DND-41 (cell line): ENCODE data around the gene NBL1.

ENCODE experiments used
- ATAC-seq: fragments of 200-7000 bp; cut with Tn5 transposase; 3 replicates; pipeline ENCODE4 v1.9.1; 2021; ENCODE audit warnings: low read depth; ENCODE audit not compliant: insufficient read depth
- DNase-seq: peaks from one replicate; pipeline ENCODE4 v3.0.0-alpha.2; 2020
- H2AFZ ChIP-seq: 2 replicates; pipeline ENCODE4 v1.6.0; 2012; ENCODE audit warnings: low read depth, low read length
- H3K27ac ChIP-seq: 2 replicates; pipeline ENCODE4 v1.5.1; 2012; ENCODE audit warnings: low read length, inconsistent platforms
- H3K27me3 ChIP-seq: fragments of 200-600 bp; sonication (generic); 2 replicates; pipeline ENCODE4 v1.6.0; 2012; ENCODE audit warnings: low read length, mild to moderate bottlenecking, inconsistent platforms; ENCODE audit not compliant: insufficient read depth, poor library complexity
- H3K36me3 ChIP-seq: 2 replicates; pipeline ENCODE4 v1.5.1; 2012; ENCODE audit warnings: low read length, inconsistent platforms; ENCODE audit not compliant: insufficient read depth
- H3K4me1 ChIP-seq: 2 replicates; pipeline ENCODE4 v1.5.1; 2012; ENCODE audit warnings: mild to moderate bottlenecking, low read length; ENCODE audit not compliant: insufficient read depth
- H3K4me2 ChIP-seq: 2 replicates; pipeline ENCODE4 v1.6.0; 2012; ENCODE audit warnings: mild to moderate bottlenecking, moderate library complexity, low read length, inconsistent platforms; ENCODE audit not compliant: insufficient read depth
- H3K4me3 ChIP-seq, 2 experiments: fragments of 200-600 bp in 1 of 2; shearing (Covaris generic) in 1 of 2; 2 replicates each; pipeline ENCODE4 v1.5.1; 2012 to 2016; ENCODE audit warnings: inconsistent platforms in 2 of 2, low read length in 2 of 2, mild to moderate bottlenecking in 2 of 2, low read depth in 1 of 2, moderate library complexity in 1 of 2
- H3K79me2 ChIP-seq: 2 replicates; pipeline ENCODE4 v1.6.0; 2012; ENCODE audit warnings: low read length, inconsistent platforms; ENCODE audit not compliant: insufficient read depth
- H3K9ac ChIP-seq: 2 replicates; pipeline ENCODE4 v1.6.0; 2012; ENCODE audit warnings: low read depth, mild to moderate bottlenecking, inconsistent platforms, low read length, moderate library complexity
- H3K9me3 ChIP-seq: 2 replicates; pipeline ENCODE4 v1.5.1; 2012; ENCODE audit warnings: low read length, moderate library complexity, mild to moderate bottlenecking, inconsistent platforms; ENCODE audit not compliant: insufficient read depth, severe bottlenecking
- H4K20me1 ChIP-seq: 2 replicates; pipeline ENCODE4 v1.6.0; 2012; ENCODE audit warnings: low read length; ENCODE audit not compliant: insufficient read depth
- EZH2 ChIP-seq: IDR thresholded peaks from 3 replicates; pipeline ENCODE4 v1.6.1; 2012; ENCODE audit warnings: borderline replicate concordance, low read depth, mild to moderate bottlenecking, moderate library complexity, low read length, inconsistent platforms; ENCODE audit not compliant: severe bottlenecking
- TF ChIP-seq, protein P1 (sequence below): IDR thresholded peaks from 2 replicates; pipeline ENCODE4 v1.5.1; 2012; ENCODE audit warnings: borderline replicate concordance, low read length, moderate library complexity, mild to moderate bottlenecking; ENCODE audit not compliant: poor library complexity, severe bottlenecking; ENCODE audit errors: extremely low read depth

Gene NBL1

GRCh38 chr1:19621274-19621950 lies 22.7 kb upstream of the NBL1 start:
- no peak for ATAC-seq
- H3K9me3 ChIP-seq = no peaks in the 10 kb centered on the region
- no peaks in the 10 kb centered on the region for H3K4me1 ChIP-seq
- H3K9ac ChIP-seq = no peak overlapping the region
- no peak overlapping the region for H3K4me3 ChIP-seq
- H3K27me3 ChIP-seq = no peaks in the 10 kb centered on the region
- no peak for TF ChIP-seq EZH2
- TF ChIP-seq, protein P1, sequence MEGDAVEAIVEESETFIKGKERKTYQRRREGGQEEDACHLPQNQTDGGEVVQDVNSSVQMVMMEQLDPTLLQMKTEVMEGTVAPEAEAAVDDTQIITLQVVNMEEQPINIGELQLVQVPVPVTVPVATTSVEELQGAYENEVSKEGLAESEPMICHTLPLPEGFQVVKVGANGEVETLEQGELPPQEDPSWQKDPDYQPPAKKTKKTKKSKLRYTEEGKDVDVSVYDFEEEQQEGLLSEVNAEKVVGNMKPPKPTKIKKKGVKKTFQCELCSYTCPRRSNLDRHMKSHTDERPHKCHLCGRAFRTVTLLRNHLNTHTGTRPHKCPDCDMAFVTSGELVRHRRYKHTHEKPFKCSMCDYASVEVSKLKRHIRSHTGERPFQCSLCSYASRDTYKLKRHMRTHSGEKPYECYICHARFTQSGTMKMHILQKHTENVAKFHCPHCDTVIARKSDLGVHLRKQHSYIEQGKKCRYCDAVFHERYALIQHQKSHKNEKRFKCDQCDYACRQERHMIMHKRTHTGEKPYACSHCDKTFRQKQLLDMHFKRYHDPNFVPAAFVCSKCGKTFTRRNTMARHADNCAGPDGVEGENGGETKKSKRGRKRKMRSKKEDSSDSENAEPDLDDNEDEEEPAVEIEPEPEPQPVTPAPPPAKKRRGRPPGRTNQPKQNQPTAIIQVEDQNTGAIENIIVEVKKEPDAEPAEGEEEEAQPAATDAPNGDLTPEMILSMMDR = no peak
- H4K20me1 ChIP-seq = peaks cover 25% of the 10 kb centered on the region; the same call in 1 of the 2 replicates
- peaks cover 35% of the 10 kb centered on the region for H3K36me3 ChIP-seq
- H3K27ac ChIP-seq = no peak overlapping the region
- no peak for DNase-seq
- peaks cover 47% of the 10 kb centered on the region for H3K79me2 ChIP-seq
- no peak overlapping the region for H2AFZ ChIP-seq
- H3K4me2 ChIP-seq = no peak overlapping the region

DNA sequence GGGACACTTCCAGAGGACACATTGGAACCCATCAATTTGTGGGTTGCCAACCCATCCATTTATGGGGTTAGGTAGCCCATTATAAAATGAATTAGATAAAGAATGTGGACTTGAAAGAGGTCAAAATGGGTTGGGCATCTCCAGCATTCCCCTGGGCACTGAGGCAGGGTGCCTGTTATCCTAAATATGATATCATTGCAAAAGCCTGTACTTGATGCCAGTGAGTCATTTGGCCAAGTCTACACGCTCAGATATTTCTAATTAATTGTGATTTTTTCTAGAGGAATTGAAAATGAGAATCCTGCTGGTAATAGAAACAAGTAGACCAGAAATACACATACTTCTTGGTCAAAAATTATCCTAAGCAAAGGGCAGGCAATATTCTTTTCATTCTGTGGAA lies 21.9 kb upstream of the NBL1 start:
- peaks cover 23% of the 10 kb centered on the region; the same call in 1 of the 2 replicates for H4K20me1 ChIP-seq
- DNase-seq (no peak), ATAC-seq (no peak)
- H3K4me3 ChIP-seq = no peak overlapping the region
- no peaks in the 10 kb centered on the region for H3K27me3 ChIP-seq
- no peak overlapping the region for H3K9ac ChIP-seq
- no peak overlapping the region for H3K4me2 ChIP-seq
- no peaks in the 10 kb centered on the region for H3K4me1 ChIP-seq
- H3K79me2 ChIP-seq = peaks cover 44% of the 10 kb centered on the region
- no peaks in the 10 kb centered on the region for H3K9me3 ChIP-seq
- H2AFZ ChIP-seq = no peak overlapping the region
- no peak for TF ChIP-seq EZH2
- TF ChIP-seq, protein P1 = no peak
- no peak overlapping the region for H3K27ac ChIP-seq
- peaks cover 42% of the 10 kb centered on the region for H3K36me3 ChIP-seq

- H3K36me3 ChIP-seq = peaks cover 44% of the 10 kb centered on the region
Observed at GRCh38 chr1:19623523-19623922, 20.6 kb upstream of the NBL1 start.

More at GRCh38 chr1:19623523-19623922, 20.6 kb upstream of the NBL1 start:
- Histone ChIP-seq H3K27me3 (no peaks in the 10 kb centered on the region), H3K4me2 (no peak overlapping the region), H3K9me3 (no peaks in the 10 kb centered on the region), H3K27ac (no peak overlapping the region), H3K4me3 (no peak overlapping the region), H3K9ac (no peak overlapping the region), H3K79me2 (peaks cover 37% of the 10 kb centered on the region), H4K20me1 (peaks cover 16% of the 10 kb centered on the region; the same call in 1 of the 2 replicates), H2AFZ (no peak overlapping the region), H3K4me1 (no peaks in the 10 kb centered on the region)
- TF ChIP-seq EZH2 = no peak
- TF ChIP-seq, protein P1 = no peak
- no peak for ATAC-seq
- no peak for DNase-seq
